Sigmoid colon (tissue), 4 donors: ENCODE data around the gene RAB3C.

Source experiments
- CTCF ChIP-seq, 4 experiments: fragments of 450-650 bp in 3 of 4; fragments of 200-600 bp in 1 of 4; IDR thresholded peaks; one replicate each; pipeline ENCODE4 v1.5.1; 2016 to 2019; ENCODE audit warnings: antibody characterized with exemption in 4 of 4, mild to moderate bottlenecking in 3 of 4, moderate library complexity in 2 of 4
- EP300 ChIP-seq, 4 donors: sonication (generic); formaldehyde crosslinking; IDR thresholded peaks; one replicate each; pipeline ENCODE4 v1.6.1; 2017; ENCODE audit warnings: antibody characterized with exemption in 4 of 4
- POLR2A ChIP-seq, 2 donors: fragments of 450-650 bp; IDR thresholded peaks; one replicate each; pipeline ENCODE4 v1.6.1; 2016; ENCODE audit warnings: antibody characterized with exemption in 2 of 2, mild to moderate bottlenecking in 2 of 2, moderate library complexity in 2 of 2
- POLR2AphosphoS5 ChIP-seq, 4 donors: sonication (generic); formaldehyde crosslinking; IDR thresholded peaks; one replicate each; pipeline ENCODE4 v1.6.1; 2017; ENCODE audit warnings: antibody characterized with exemption in 4 of 4

- no peak for TF ChIP-seq EP300 (IDR thresholded peaks at IDR 0.05)
- no peak for TF ChIP-seq CTCF (IDR thresholded peaks at IDR 0.05)
- TF ChIP-seq POLR2A (IDR thresholded peaks at IDR 0.05), result no peak
- TF ChIP-seq POLR2AphosphoS5 (IDR thresholded peaks at IDR 0.05), result no peak
These were observed 162.5 kb downstream of the RAB3C start for GRCh38 chr5:58745350-58745749.
